H1 (cell line): Measurements from ENCODE around the gene CMSS1. TPM values are rescaled to one million over a fixed set of nuclear protein-coding genes. Genes with fewer than 3 reads are reported as not detected.

ENCODE experiments used
- CTCF ChIA-PET: fragments of 300-600 bp; sonication (Branson Sonifier 250); formaldehyde crosslinking; loops from one replicate; lab custom pipeline; 2021; ENCODE audit not compliant: partially characterized antibody; lab: Charles Lee
- POLR2A ChIA-PET: fragments of 300-600 bp; sonication (Branson Sonifier 250); formaldehyde crosslinking; loops from one replicate; lab custom pipeline; 2021; ENCODE audit warnings: inconsistent platforms; ENCODE audit not compliant: partially characterized antibody; lab: Charles Lee
- DNase-seq, 2 experiments: peaks; one replicate each; pipeline versions ENCODE4 v3.0.0 to v3.0.0-alpha.2; 2010 to 2022; ENCODE audit warnings: low spot score in 2 of 2, low read depth in 1 of 2, mixed read lengths in 1 of 2
- FAIRE-seq: peaks from 2 replicates; lab custom pipeline; 2011; peaks lifted over from hg19 to GRCh38; lab: Jason Lieb, UNC
- H2AFZ ChIP-seq: 2 replicates; pipeline ENCODE4 v1.8.1; 2012; ENCODE audit warnings: low read length, inconsistent platforms
- H2AK5ac ChIP-seq: 2 replicates; pipeline ENCODE4 v1.6.1; 2013; ENCODE audit warnings: low read depth, low read length
- H2BK120ac ChIP-seq: replicated peaks from 2 replicates; pipeline ENCODE3; 2013; ENCODE audit warnings: low read depth, low read length, inconsistent platforms
- H2BK12ac ChIP-seq: 2 replicates; pipeline ENCODE4 v1.6.1; 2013; ENCODE audit warnings: low read depth, low read length
- H2BK15ac ChIP-seq: 2 replicates; pipeline ENCODE4 v1.6.1; 2013; ENCODE audit warnings: low read length
- H2BK20ac ChIP-seq: 2 replicates; pipeline ENCODE4 v1.6.1; 2013; ENCODE audit warnings: low read length
- H2BK5ac ChIP-seq: 2 replicates; pipeline ENCODE4 v1.6.1; 2013; ENCODE audit warnings: low read depth, low read length
- H3K14ac ChIP-seq: 2 replicates; pipeline ENCODE4 v1.6.1; 2013; ENCODE audit warnings: inconsistent platforms; ENCODE audit not compliant: insufficient read length
- H3K18ac ChIP-seq: 2 replicates; pipeline ENCODE4 v1.6.1; 2013; ENCODE audit warnings: low read length; ENCODE audit errors: extremely low read depth
- H3K23ac ChIP-seq: 2 replicates; pipeline ENCODE4 v1.6.1; 2013; ENCODE audit warnings: inconsistent platforms; ENCODE audit not compliant: insufficient read length
- H3K23me2 ChIP-seq: 2 replicates; pipeline ENCODE4 v1.6.1; 2013; ENCODE audit warnings: low read depth, low read length
- H3K27ac ChIP-seq: 2 replicates; pipeline ENCODE4 v1.6.1; 2011; ENCODE audit warnings: low read depth, low read length, inconsistent platforms
- H3K27me3 ChIP-seq, 4 experiments: replicated peaks in 1 of 4; 1 replicate in 1 of 4; 2 replicates in 3 of 4; pipeline versions ENCODE4 v1.6.1 to v1.8.1; 2011 to 2013; ENCODE audit warnings: low read length in 3 of 4, mild to moderate bottlenecking in 3 of 4, inconsistent platforms in 2 of 4, mixed read lengths in 2 of 4, moderate library complexity in 1 of 4; ENCODE audit not compliant: control insufficient read depth in 3 of 4, insufficient read depth in 3 of 4; ENCODE audit errors: extremely low read depth in 1 of 4
- H3K36me3 ChIP-seq, 4 experiments: 2 replicates each; pipeline versions ENCODE4 v1.6.1 to v1.8.1; 2011 to 2013; ENCODE audit warnings: mild to moderate bottlenecking in 4 of 4, low read length in 3 of 4, moderate library complexity in 2 of 4, control low read depth in 1 of 4, inconsistent platforms in 1 of 4; ENCODE audit not compliant: insufficient read depth in 4 of 4, control insufficient read depth in 2 of 4
- H3K4ac ChIP-seq: replicated peaks from 2 replicates; pipeline ENCODE3; 2013; ENCODE audit warnings: low read length, low read depth, mixed read lengths, inconsistent platforms; ENCODE audit not compliant: insufficient read length
- H3K4me1 ChIP-seq, 4 experiments: replicated peaks in 1 of 4; 1 replicate in 1 of 4; 2 replicates in 3 of 4; pipeline versions ENCODE4 v1.6.1 to v1.8.1; 2011 to 2013; ENCODE audit warnings: low read length in 3 of 4, inconsistent platforms in 2 of 4, mixed read lengths in 1 of 4; ENCODE audit not compliant: insufficient read depth in 4 of 4, control insufficient read depth in 3 of 4
- H3K4me2 ChIP-seq, 2 experiments: 2 replicates each; pipeline versions ENCODE4 v1.6.1 to v1.8.1; 2011 to 2013; ENCODE audit warnings: low read depth in 2 of 2, low read length in 2 of 2, control low read depth in 1 of 2, inconsistent platforms in 1 of 2, mild to moderate bottlenecking in 1 of 2; ENCODE audit not compliant: insufficient read depth in 1 of 2
- H3K4me3 ChIP-seq, 4 experiments: fragments of 200-600, 300-600 bp in 1 of 4; sonication (generic), shearing (Covaris generic), sonication (Bioruptor Twin) in 1 of 4; 2 replicates each; pipeline versions ENCODE4 v1.5.1 to v1.8.1; 2011 to 2016; ENCODE audit warnings: low read length in 4 of 4, low read depth in 3 of 4, control low read depth in 2 of 4, inconsistent platforms in 2 of 4, mild to moderate bottlenecking in 2 of 4, mixed read lengths in 1 of 4, moderate library complexity in 1 of 4; ENCODE audit not compliant: insufficient read depth in 2 of 4; ENCODE audit errors: extremely low read depth in 1 of 4
- H3K56ac ChIP-seq: replicated peaks from 2 replicates; pipeline ENCODE3; 2013; ENCODE audit warnings: low read depth, mild to moderate bottlenecking, mixed read lengths, low read length, inconsistent platforms; ENCODE audit not compliant: insufficient read length
- H3K79me1 ChIP-seq: 2 replicates; pipeline ENCODE4 v1.6.1; 2013; ENCODE audit warnings: low read depth, low read length, control low read depth
- H3K79me2 ChIP-seq, 2 experiments: 2 replicates each; pipeline versions ENCODE4 v1.6.1 to v1.8.1; 2012 to 2013; ENCODE audit warnings: low read length in 2 of 2, mild to moderate bottlenecking in 2 of 2, inconsistent platforms in 1 of 2; ENCODE audit not compliant: insufficient read depth in 2 of 2, control insufficient read depth in 1 of 2
- H3K9ac ChIP-seq, 4 experiments: replicated peaks in 1 of 4; 1 replicate in 1 of 4; 2 replicates in 3 of 4; pipeline versions ENCODE4 v1.6.1 to v1.8.1; 2011 to 2013; ENCODE audit warnings: low read depth in 3 of 4, low read length in 3 of 4, control low read depth in 2 of 4, mild to moderate bottlenecking in 2 of 4, moderate library complexity in 2 of 4, inconsistent platforms in 1 of 4; ENCODE audit errors: extremely low read depth in 1 of 4
- H3K9me3 ChIP-seq, 2 experiments: 2 replicates each; pipeline versions ENCODE4 v1.6.1 to v1.8.1; 2012 to 2013; ENCODE audit warnings: mild to moderate bottlenecking in 2 of 2, moderate library complexity in 2 of 2, control low read depth in 1 of 2, inconsistent platforms in 1 of 2, low read depth in 1 of 2, low read length in 1 of 2, mixed read lengths in 1 of 2; ENCODE audit not compliant: insufficient read depth in 2 of 2
- H4K20me1 ChIP-seq, 2 experiments: replicated peaks in 1 of 2; 2 replicates each; pipeline versions ENCODE3 to v1.8.1; 2011 to 2013; ENCODE audit warnings: inconsistent platforms in 2 of 2, low read length in 2 of 2, mild to moderate bottlenecking in 1 of 2; ENCODE audit not compliant: insufficient read depth in 2 of 2, control insufficient read depth in 1 of 2
- H4K5ac ChIP-seq: 2 replicates; pipeline ENCODE4 v1.6.1; 2013; ENCODE audit warnings: low read length, low read depth, mixed read lengths, inconsistent platforms; ENCODE audit not compliant: insufficient read length
- H4K8ac ChIP-seq: 2 replicates; pipeline ENCODE4 v1.8.0; 2013; ENCODE audit warnings: mild to moderate bottlenecking, moderate library complexity, low read length, inconsistent platforms; ENCODE audit not compliant: insufficient read depth; ENCODE audit errors: extremely low read depth
- H4K91ac ChIP-seq: replicated peaks from 2 replicates; pipeline ENCODE3; 2013; ENCODE audit warnings: low read length, mixed read lengths, inconsistent platforms; ENCODE audit not compliant: insufficient read length
- BACH1 ChIP-seq: IDR thresholded peaks from 2 replicates; pipeline ENCODE4 v1.6.1; 2012; ENCODE audit warnings: low read length, improper control_type of control experiment
- HDAC6 ChIP-seq: IDR thresholded peaks from one replicate; pipeline ENCODE4 v1.7.1; 2012; ENCODE audit warnings: low read depth, mild to moderate bottlenecking, inconsistent platforms, low read length, moderate library complexity
- PHF8 ChIP-seq: fragments of 200-600 bp; sonication (generic); conservative IDR thresholded peaks from 2 replicates; pipeline ENCODE4 v1.7.1; 2012; ENCODE audit warnings: low read depth, mild to moderate bottlenecking, inconsistent platforms, low read length, moderate library complexity
- POLR2A ChIP-seq, 2 experiments: IDR thresholded peaks; 1 replicate in 1 of 2; 2 replicates in 1 of 2; pipeline ENCODE4 v1.6.1; 2011; ENCODE audit warnings: low read depth in 2 of 2, low read length in 2 of 2, mild to moderate bottlenecking in 2 of 2; ENCODE audit errors: control extremely low read depth in 1 of 2
- TAF7 ChIP-seq: optimal IDR thresholded peaks from 2 replicates; pipeline ENCODE3; 2011; ENCODE audit warnings: low read depth, mild to moderate bottlenecking, inconsistent platforms, low read length, moderate library complexity, borderline replicate concordance
- WGBS, 2 experiments: shearing (Covaris generic) in 1 of 2; methylation state at CpG; one replicate each; pipeline versions ENCODE4 v1.1.6 to v1.1.7; 2013 to 2015; ENCODE audit warnings: low lambda C conversion rate in 2 of 2, mixed read lengths in 2 of 2, inconsistent platforms in 1 of 2, low coverage in 1 of 2, missing lambda C conversion rate in 1 of 2; ENCODE audit not compliant: insufficient replicate concordance in 2 of 2, insufficient coverage in 1 of 2, insufficient read length in 1 of 2; ENCODE audit errors: extremely low coverage in 1 of 2, missing lambda C conversion rate in 1 of 2; 5-methylcytosine and 5-hydroxymethylcytosine counted together
- polyA plus RNA-seq, 7 experiments: library from polyadenylated mRNA; depleted of rRNA in 3 of 7; stranded (reverse) in 5 of 7; unstranded in 2 of 7; fragments of >200 nt in 5 of 7; fragments of 200-250 nt in 2 of 7; gene quantifications; 1 replicate in 5 of 7; 2 replicates in 1 of 7; 4 replicates in 1 of 7; pipeline versions ENCODE4 v1.2.1 to v1.2.3, GENCODE V29; 2011 to 2013; ENCODE audit warnings: missing spikeins in 2 of 7, mixed read lengths in 2 of 7
- total RNA-seq: library from RNA; stranded (reverse); fragmentation: NEBNext Ultra II Directional; extraction: Animal tissue kit (Norgen Biotek cat#: 25700); gene quantifications from 2 replicates; pipeline ENCODE4 v1.2.1, GENCODE V29; 2021

CMSS1 gene
- total and polyA plus RNA-seq, 2 of the 8 experiments (the other 6 are each of a cell fraction or from before 2014, with no cell fraction given), result 15.2 to 75.1 TPM

DNA sequence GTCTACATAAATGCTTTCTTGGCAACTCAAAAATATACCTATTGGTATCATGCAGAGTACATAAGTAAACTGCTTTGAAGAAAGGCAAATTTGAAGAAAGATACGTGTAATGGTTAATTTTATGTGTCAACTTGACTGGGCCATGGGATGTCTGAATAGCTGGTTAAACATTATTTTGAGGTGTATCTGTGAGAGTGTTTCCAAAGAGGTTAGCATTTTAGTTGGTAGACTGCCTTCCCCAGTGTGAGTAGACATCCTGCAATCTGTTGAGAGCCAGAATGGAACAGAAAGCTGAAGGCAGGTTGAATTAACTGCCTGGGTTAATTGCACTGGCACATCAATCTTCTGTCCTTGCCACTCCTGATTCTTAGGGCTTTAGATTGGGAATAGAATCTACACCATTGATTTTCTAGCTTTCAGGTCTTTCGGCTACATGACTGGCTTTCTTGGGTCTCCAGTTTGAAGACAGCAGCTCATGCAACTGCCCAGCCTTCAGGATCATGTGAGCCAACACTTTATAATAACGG lies 98.3 kb downstream of the CMSS1 start:
- TF ChIP-seq POLR2A (IDR thresholded peaks at IDR 0.05; ENCODE audit: control extremely low read depth in 1 of 2, low read depth in 2 of 2, low read length in 2 of 2) (no peak), BACH1 (no peak), TAF7 (no peak), PHF8 (no peak), HDAC6 (no peak)
- Histone ChIP-seq H3K9me3 (no peaks in the 10 kb centered on the region), H2AFZ (no peak overlapping the region), H2BK5ac (no peak overlapping the region), H2BK12ac (no peak overlapping the region), H4K20me1 (no peaks in the 10 kb centered on the region), H2BK15ac (no peak overlapping the region), H3K9ac (no peak overlapping the region), H2AK5ac (no peak overlapping the region), H3K4me1 (peaks cover 0 to 12% (median 5%) of the 10 kb centered on the region in 4 experiments; a peak in 5 of 7 replicates), H3K23ac (no peak overlapping the region), H3K23me2 (no peaks in the 10 kb centered on the region), H2BK20ac (no peak overlapping the region), H4K91ac (no peak overlapping the region), H3K4me2 (no peak overlapping the region), H4K5ac (no peak overlapping the region), H4K8ac (no peak overlapping the region), H3K4ac (no peak overlapping the region), H3K56ac (no peak overlapping the region), H2BK120ac (no peak overlapping the region), H3K79me2 (0 out of 4 replicates have a peak, but pooled peaks cover 0 to under 1% of the 10 kb centered on the region in 2 experiments), H3K18ac (no peak overlapping the region), H3K27me3 (no peaks in the 10 kb centered on the region), H3K4me3 (no peak overlapping the region), H3K36me3 (no peaks in the 10 kb centered on the region), H3K27ac (no peak overlapping the region), H3K79me1 (no peaks in the 10 kb centered on the region), H3K14ac (no peak overlapping the region)
- WGBS, 2 experiments, result 88% methylated on average over 3 of the region's 3 CpGs; no CpG with 5 or more reads in 1 of the 2 experiments
- no peak for FAIRE-seq
- ChIA-PET POLR2A (interaction anchor here (0.5 to 1.0 kb wide), 2 partner anchors 27 to 47 kb away, joined by 3 read pairs; no protein-coding TSS in a partner anchor), CTCF (interaction anchor here (0.6 kb wide), 1 partner anchor 57 kb away, joined by 3 read pairs; no protein-coding TSS in a partner anchor)
- DNase-seq, result no peak
